22Rv1 (cell line): ENCODE results near the gene EXOC4.

ENCODE experiments used
- ZFX ChIP-seq: fragments of 450-650 bp; IDR thresholded peaks from 2 replicates; pipeline ENCODE4 v1.6.1; 2017; ENCODE audit warnings: antibody characterized with exemption, borderline replicate concordance
- TF ChIP-seq, protein P1 (sequence below): fragments of 450-650 bp; IDR thresholded peaks from 2 replicates; pipeline ENCODE4 v1.5.1; 2017; ENCODE audit warnings: mild to moderate bottlenecking

- TF ChIP-seq, protein P1, sequence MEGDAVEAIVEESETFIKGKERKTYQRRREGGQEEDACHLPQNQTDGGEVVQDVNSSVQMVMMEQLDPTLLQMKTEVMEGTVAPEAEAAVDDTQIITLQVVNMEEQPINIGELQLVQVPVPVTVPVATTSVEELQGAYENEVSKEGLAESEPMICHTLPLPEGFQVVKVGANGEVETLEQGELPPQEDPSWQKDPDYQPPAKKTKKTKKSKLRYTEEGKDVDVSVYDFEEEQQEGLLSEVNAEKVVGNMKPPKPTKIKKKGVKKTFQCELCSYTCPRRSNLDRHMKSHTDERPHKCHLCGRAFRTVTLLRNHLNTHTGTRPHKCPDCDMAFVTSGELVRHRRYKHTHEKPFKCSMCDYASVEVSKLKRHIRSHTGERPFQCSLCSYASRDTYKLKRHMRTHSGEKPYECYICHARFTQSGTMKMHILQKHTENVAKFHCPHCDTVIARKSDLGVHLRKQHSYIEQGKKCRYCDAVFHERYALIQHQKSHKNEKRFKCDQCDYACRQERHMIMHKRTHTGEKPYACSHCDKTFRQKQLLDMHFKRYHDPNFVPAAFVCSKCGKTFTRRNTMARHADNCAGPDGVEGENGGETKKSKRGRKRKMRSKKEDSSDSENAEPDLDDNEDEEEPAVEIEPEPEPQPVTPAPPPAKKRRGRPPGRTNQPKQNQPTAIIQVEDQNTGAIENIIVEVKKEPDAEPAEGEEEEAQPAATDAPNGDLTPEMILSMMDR = no peak
- no peak for TF ChIP-seq ZFX
These were observed 229.7 kb downstream of the EXOC4 start for GRCh38 chr7:133482599-133482998.
